GM21423 (cell line): ENCODE measurements around the gene LAMP5.

Source experiments
- ATAC-seq: cut with Tn5 transposase; IDR thresholded peaks from one replicate; pipeline ENCODE4 v1.9.1; 2021; ENCODE audit warnings: mild to moderate bottlenecking, moderate library complexity; ENCODE audit not compliant: unreplicated experiment

LAMP5 gene

GRCh38 chr20:9514461-9515213 lies at the start of gene LAMP5:
Gene LAMP5 (plus strand): TSS chr20:9514590. CDS start chr20:9514853, 263 bp downstream.
- ATAC-seq, result no peak

GRCh38 chr20:9467995-9468394 lies 46.4 kb upstream of the LAMP5 start:
- no peak for ATAC-seq

- no peak for ATAC-seq
Measured at GRCh38 chr20:9474835-9475415, 39.5 kb upstream of the LAMP5 start.

GRCh38 chr20:9475456-9475855 lies 38.9 kb upstream of the LAMP5 start:
- no peak for ATAC-seq

- no peak for ATAC-seq
Measured at GRCh38 chr20:9476174-9476573, 38.2 kb upstream of the LAMP5 start.

- no peak for ATAC-seq
Measured at GRCh38 chr20:9476637-9477036, 37.8 kb upstream of the LAMP5 start.

GRCh38 chr20:9478771-9479170 lies 35.6 kb upstream of the LAMP5 start:
- no peak for ATAC-seq

- no peak for ATAC-seq
Measured at GRCh38 chr20:9480066-9480465, 34.3 kb upstream of the LAMP5 start.

GRCh38 chr20:9482180-9482579 lies 32.2 kb upstream of the LAMP5 start:
- no peak for ATAC-seq

- ATAC-seq, result no peak
Measured at GRCh38 chr20:9483131-9483530, 31.3 kb upstream of the LAMP5 start.

- no peak for ATAC-seq
Measured at GRCh38 chr20:9485614-9486340, 28.6 kb upstream of the LAMP5 start.

- ATAC-seq, result no peak
Measured at GRCh38 chr20:9487231-9487630, 27.2 kb upstream of the LAMP5 start.

- ATAC-seq, result no peak
Measured at GRCh38 chr20:9488063-9488462, 26.3 kb upstream of the LAMP5 start.

- ATAC-seq, result no peak
Measured at GRCh38 chr20:9490161-9490560, 24.2 kb upstream of the LAMP5 start.

GRCh38 chr20:9490631-9491030 lies 23.8 kb upstream of the LAMP5 start:
- ATAC-seq, result no peak

GRCh38 chr20:9491324-9491723 lies 23.1 kb upstream of the LAMP5 start:
- ATAC-seq, result no peak

GRCh38 chr20:9492067-9492466 lies 22.3 kb upstream of the LAMP5 start:
- no peak for ATAC-seq

GRCh38 chr20:9493803-9494202 lies 20.6 kb upstream of the LAMP5 start:
- ATAC-seq, result no peak

GRCh38 chr20:9495701-9496100 lies 18.7 kb upstream of the LAMP5 start:
- no peak for ATAC-seq

GRCh38 chr20:9496155-9496554 lies 18.2 kb upstream of the LAMP5 start:
- ATAC-seq, result no peak

- no peak for ATAC-seq
Measured at GRCh38 chr20:9498322-9498721, 16.1 kb upstream of the LAMP5 start.
